ENCODE results near the gene LSP1. TPM values are rescaled to one million over a fixed set of nuclear protein-coding genes. Genes with fewer than 3 reads are reported as not detected.

Gene LSP1
- total and polyA plus RNA-seq, 2 of the 13 experiments (the other 11 are each of a cell fraction or from before 2014, with no cell fraction given), result 0.59 to 1.00 TPM

DNA sequence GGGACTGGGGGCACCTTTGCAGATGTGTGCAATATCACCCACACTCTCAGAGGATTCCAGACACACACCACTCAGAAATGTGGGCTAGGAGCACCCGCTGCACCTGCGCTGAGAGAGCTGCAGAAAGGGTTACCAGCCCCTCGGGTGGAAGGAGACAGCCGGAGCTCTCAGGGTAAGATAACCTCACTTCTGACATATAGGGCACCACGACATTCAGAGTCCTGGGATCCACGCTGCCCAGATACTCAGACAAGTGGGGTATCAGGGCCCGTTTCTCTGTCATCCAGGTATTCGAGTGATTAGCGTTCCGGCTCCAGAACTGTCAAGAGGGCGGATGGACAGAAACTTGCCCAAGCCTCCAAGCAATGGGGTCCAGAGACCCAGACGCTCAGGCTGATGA, 24.3 kb upstream of the LSP1 start:
- WGBS (ENCODE audit: low lambda C conversion rate), result 88% methylated on average over 11 of the region's 12 CpGs
- H3K4me3 ChIP-seq (replicated peaks in 1 of 3; ENCODE audit: insufficient read depth in 1 of 3, low read depth in 2 of 3, low read length in 3 of 3), result no peak overlapping the region
- peaks cover 91% of the 10 kb centered on the region for H3K4me1 ChIP-seq (ENCODE audit: insufficient read depth, low read length)
- in situ Hi-C loops (cut with HindIII; ENCODE audit: extremely low pct_ligation_motif_present, low pct_unique_long_range_greater_than_20kb), result no loop called here
- intact Hi-C loops (cut with micrococcal nuclease; ENCODE audit: unreplicated experiment), result no loop called here
- CTCF ChIA-PET (ENCODE audit: low intra/inter-chr PET ratio, low total read pairs), result no interaction called here
- no peak overlapping the region for H3K27ac ChIP-seq (ENCODE audit: extremely low read length, insufficient read depth, low read length)
- no peaks in the 10 kb centered on the region for H3K9me3 ChIP-seq (ENCODE audit: low read length)
- H3K79me2 ChIP-seq (ENCODE audit: insufficient read depth, low read length), result no peaks in the 10 kb centered on the region
- ATAC-seq (no peak), DNase-seq (ENCODE audit: low spot score) (no peak), FAIRE-seq (no peak)
- peaks cover 0 to 2% of the 10 kb centered on the region in 2 experiments; a peak in 1 of 5 replicates for H3K27me3 ChIP-seq (ENCODE audit: control insufficient read depth in 1 of 2, insufficient read depth in 2 of 2, low read length in 2 of 2)
- no peak overlapping the region for H3K4me2 ChIP-seq (ENCODE audit: low read depth, low read length)
- no peaks in the 10 kb centered on the region for H3K36me3 ChIP-seq (replicated peaks in 1 of 2; ENCODE audit: control insufficient read depth in 1 of 2, insufficient read depth in 2 of 2, low read length in 2 of 2)
- H2AFZ ChIP-seq (ENCODE audit: low read length), result no peak overlapping the region
- H3K9ac ChIP-seq (ENCODE audit: insufficient read depth, low read depth, low read length), result no peak overlapping the region
- TF ChIP-seq ZNF589 (CRISPR knock-in tag; conservative IDR thresholded peaks at IDR 0.05) (no peak), ZC3H4 (CRISPR knock-in tag; IDR thresholded peaks at IDR 0.05; ENCODE audit: borderline replicate concordance) (no peak), ZNF207 (IDR thresholded peaks at IDR 0.05; ENCODE audit: borderline replicate concordance) (no peak), NFE2 (CRISPR knock-in tag; IDR thresholded peaks at IDR 0.05) (no peak), IKZF4 (CRISPR knock-in tag; IDR thresholded peaks at IDR 0.05; ENCODE audit: borderline replicate concordance, low read depth, not compliant biosample characterization) (no peak), ETV6 (CRISPR knock-in tag; conservative IDR thresholded peaks at IDR 0.05) (no peak), TEAD2 (CRISPR knock-in tag; IDR thresholded peaks at IDR 0.05) (no peak), NR3C1 (CRISPR knock-in tag; IDR thresholded peaks at IDR 0.05) (no peak)
- BruUV-seq (replicated peaks), result no TSS peak
- POLR2A ChIA-PET, result no interaction called here
- no peaks in the 10 kb centered on the region for H4K20me1 ChIP-seq (ENCODE audit: insufficient read depth, low read length)

DNA sequence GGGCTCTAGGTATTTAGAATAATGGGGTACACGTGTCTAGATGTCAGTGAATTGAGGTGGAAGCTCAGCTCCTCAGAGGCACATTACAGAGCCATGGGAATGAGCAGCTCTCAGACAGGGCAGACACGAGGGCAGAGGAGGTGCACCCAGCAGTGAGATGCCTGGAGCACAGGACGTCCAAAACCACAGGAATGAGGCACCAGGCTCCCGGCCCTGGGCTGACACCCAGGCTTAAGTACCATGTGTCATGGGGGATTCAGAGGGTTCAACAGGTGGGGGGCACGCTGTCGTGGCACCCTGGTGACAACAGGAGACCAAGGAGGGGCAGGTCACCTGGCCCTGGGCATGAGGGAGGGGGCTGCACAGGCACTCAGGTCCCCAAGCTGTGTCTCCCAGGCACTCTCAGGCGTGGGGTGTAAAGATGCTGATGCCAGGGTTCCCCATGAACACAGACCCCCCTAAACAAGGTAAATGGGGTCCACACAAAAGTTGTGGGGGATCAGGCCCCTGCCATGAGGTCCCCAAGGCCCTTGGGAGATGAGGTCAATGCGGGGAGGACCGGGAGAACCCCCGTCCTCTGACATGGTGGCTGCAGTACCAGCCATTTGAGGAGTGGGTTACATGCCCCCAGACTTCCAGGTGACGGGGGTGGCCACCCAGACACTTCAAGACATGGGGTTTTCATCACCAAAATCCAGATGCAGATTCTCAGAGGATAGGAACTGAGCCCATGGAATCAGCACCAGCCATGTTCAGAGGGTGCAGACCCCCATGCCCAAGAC, 23.7 kb upstream of the LSP1 start:
- H2AFZ ChIP-seq (ENCODE audit: low read length), result no peak overlapping the region
- H3K4me3 ChIP-seq (replicated peaks in 1 of 3; ENCODE audit: insufficient read depth in 1 of 3, low read depth in 2 of 3, low read length in 3 of 3), result no peak overlapping the region
- 84% methylated on average over 8 of the region's 11 CpGs for WGBS (ENCODE audit: low lambda C conversion rate)
- intact Hi-C loops (cut with micrococcal nuclease; ENCODE audit: unreplicated experiment) (no loop called here), in situ Hi-C loops (cut with HindIII; ENCODE audit: extremely low pct_ligation_motif_present, low pct_unique_long_range_greater_than_20kb) (no loop called here)
- no peak overlapping the region for H3K4me2 ChIP-seq (ENCODE audit: low read depth, low read length)
- no peak overlapping the region for H3K27ac ChIP-seq (ENCODE audit: extremely low read length, insufficient read depth, low read length)
- BruUV-seq (replicated peaks), result no TSS peak
- no peak for ATAC-seq
- no peak overlapping the region for H3K9ac ChIP-seq (ENCODE audit: insufficient read depth, low read depth, low read length)
- H3K4me1 ChIP-seq (ENCODE audit: insufficient read depth, low read length), result peaks cover 98% of the 10 kb centered on the region
- no peaks in the 10 kb centered on the region for H4K20me1 ChIP-seq (ENCODE audit: insufficient read depth, low read length)
- TF ChIP-seq SMARCE1 (IDR thresholded peaks at IDR 0.05; ENCODE audit: borderline replicate concordance) (no peak), ZNF274 (CRISPR knock-in tag; IDR thresholded peaks at IDR 0.05) (0 out of 2 replicates have a peak, but pooled peaks have one; percentile 16), ADNP (CRISPR knock-in tag; IDR thresholded peaks at IDR 0.05) (no peak), NFKB2 (CRISPR knock-in tag; IDR thresholded peaks at IDR 0.05; ENCODE audit: borderline replicate concordance) (0 out of 2 replicates have a peak, but pooled peaks have one; percentile 2), HOXA9 (CRISPR knock-in tag; IDR thresholded peaks at IDR 0.05; ENCODE audit: borderline replicate concordance) (no peak), ZNF550 (CRISPR knock-in tag; IDR thresholded peaks at IDR 0.05; ENCODE audit: borderline replicate concordance) (no peak), GATA4 (IDR thresholded peaks at IDR 0.05; ENCODE audit: borderline replicate concordance, low read depth) (no peak), ZNF543 (CRISPR knock-in tag; IDR thresholded peaks at IDR 0.05) (no peak)
- TF ChIP-seq, protein P1, sequence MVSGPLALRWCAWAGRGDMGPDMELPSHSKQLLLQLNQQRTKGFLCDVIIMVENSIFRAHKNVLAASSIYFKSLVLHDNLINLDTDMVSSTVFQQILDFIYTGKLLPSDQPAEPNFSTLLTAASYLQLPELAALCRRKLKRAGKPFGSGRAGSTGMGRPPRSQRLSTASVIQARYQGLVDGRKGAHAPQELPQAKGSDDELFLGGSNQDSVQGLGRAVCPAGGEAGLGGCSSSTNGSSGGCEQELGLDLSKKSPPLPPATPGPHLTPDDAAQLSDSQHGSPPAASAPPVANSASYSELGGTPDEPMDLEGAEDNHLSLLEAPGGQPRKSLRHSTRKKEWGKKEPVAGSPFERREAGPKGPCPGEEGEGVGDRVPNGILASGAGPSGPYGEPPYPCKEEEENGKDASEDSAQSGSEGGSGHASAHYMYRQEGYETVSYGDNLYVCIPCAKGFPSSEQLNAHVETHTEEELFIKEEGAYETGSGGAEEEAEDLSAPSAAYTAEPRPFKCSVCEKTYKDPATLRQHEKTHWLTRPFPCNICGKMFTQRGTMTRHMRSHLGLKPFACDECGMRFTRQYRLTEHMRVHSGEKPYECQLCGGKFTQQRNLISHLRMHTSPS (CRISPR knock-in tag; IDR thresholded peaks at IDR 0.05; ENCODE audit: low read depth), result no peak
- no peaks in the 10 kb centered on the region for H3K9me3 ChIP-seq (ENCODE audit: low read length)
- H3K27me3 ChIP-seq (ENCODE audit: control insufficient read depth in 1 of 2, insufficient read depth in 2 of 2, low read length in 2 of 2), result peaks cover 0 to 4% of the 10 kb centered on the region in 2 experiments; a peak in 2 of 5 replicates
- no peak for DNase-seq (ENCODE audit: low spot score)
- ChIA-PET CTCF (ENCODE audit: low intra/inter-chr PET ratio, low total read pairs) (no interaction called here), POLR2A (interaction anchor here (5.1 kb wide), 1 partner anchor 138 kb away, joined by 25 read pairs; no protein-coding TSS in a partner anchor)
- H3K79me2 ChIP-seq (ENCODE audit: insufficient read depth, low read length), result no peaks in the 10 kb centered on the region
- no peak for FAIRE-seq
- H3K36me3 ChIP-seq (replicated peaks in 1 of 2; ENCODE audit: control insufficient read depth in 1 of 2, insufficient read depth in 2 of 2, low read length in 2 of 2), result no peaks in the 10 kb centered on the region

Data from HepG2 (cell line).